ENCODE data around the gene SRRM4. TPM values are rescaled to one million over a fixed set of nuclear protein-coding genes. Genes with fewer than 3 reads are reported as not detected.

Gene SRRM4
- total and polyA plus RNA-seq, 10 of the 15 experiments (the other 5 are each of a cell fraction or from before 2014, with no cell fraction given), result under 0.01 to 0.01 TPM; not detected in 8

DNA sequence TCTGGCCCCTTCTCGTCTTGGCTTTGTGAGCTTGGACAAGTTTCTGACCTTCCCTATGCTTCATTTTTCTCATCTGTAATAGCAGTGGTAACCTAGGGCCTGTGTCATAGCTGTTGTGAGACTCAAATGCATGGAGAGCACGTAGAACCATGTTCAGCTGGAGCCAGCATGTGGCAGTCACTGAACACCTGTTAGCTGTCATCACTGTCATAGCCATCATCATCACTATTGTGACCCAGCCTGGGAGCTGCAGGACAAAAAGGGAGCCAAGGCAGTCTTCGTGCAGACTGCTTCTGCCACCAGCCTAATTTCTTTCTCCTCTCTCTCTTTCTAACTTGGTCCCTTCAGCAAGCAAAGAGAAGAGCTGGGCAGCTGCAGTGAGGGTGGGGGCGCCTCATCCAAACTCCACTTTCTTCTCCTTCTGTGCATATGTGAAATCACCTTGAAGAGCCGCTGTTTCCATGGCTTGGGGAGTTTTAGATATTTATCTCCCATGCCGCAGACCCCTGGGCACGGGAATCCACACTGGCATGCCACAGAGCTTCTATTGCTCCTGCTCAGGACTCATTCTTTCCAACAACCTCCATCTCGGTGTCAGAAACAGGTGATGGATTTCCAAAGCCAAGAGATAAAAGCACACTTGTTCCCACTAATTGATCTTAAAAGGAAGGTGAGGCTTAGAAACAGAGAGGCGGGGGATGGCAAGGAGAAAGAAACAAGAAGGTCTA, 87.0 kb downstream of the SRRM4 start:
- Histone ChIP-seq H3K79me2 (ENCODE audit: control insufficient read depth, insufficient read depth, low read length) (no peaks in the 10 kb centered on the region), H3K9ac (ENCODE audit: control insufficient read depth, insufficient read depth, low read length) (no peak overlapping the region), H3K4me2 (ENCODE audit: control insufficient read depth, insufficient read depth) (no peak overlapping the region), H4K20me1 (ENCODE audit: control insufficient read depth, insufficient read depth) (no peaks in the 10 kb centered on the region), H2AFZ (ENCODE audit: control insufficient read depth, low read depth, low read length) (no peak overlapping the region), H3K36me3 (ENCODE audit: control insufficient read depth in 2 of 2, insufficient read depth in 2 of 2, low read length in 1 of 2) (no peaks in the 10 kb centered on the region), H3K4me3 (no peak overlapping the region), H3K27ac (ENCODE audit: control insufficient read depth, insufficient read depth) (no peak overlapping the region), H3K4me1 (ENCODE audit: control insufficient read depth, insufficient read depth, low read length) (no peaks in the 10 kb centered on the region), H3K27me3 (replicated peaks in 1 of 2; ENCODE audit: control insufficient read depth in 2 of 2, insufficient read depth in 2 of 2, low read length in 1 of 2) (no peaks in the 10 kb centered on the region), H3K9me3 (replicated peaks; ENCODE audit: control insufficient read depth, insufficient read depth, low read length) (no peaks in the 10 kb centered on the region)
- ATAC-seq (no peak), FAIRE-seq (no peak), DNase-seq (ENCODE audit: low read depth, low spot score) (no peak)
- no TSS peak for BruUV-seq (replicated peaks)
- ChIA-PET POLR2A (no interaction called here), CTCF (no interaction called here), SMC1A (ENCODE audit: uncharacterized antibody, unreplicated experiment) (no interaction called here), RAD21 (ENCODE audit: unreplicated experiment) (no interaction called here)
- WGBS (ENCODE audit: insufficient coverage, insufficient replicate concordance, low lambda C conversion rate, missing lambda C conversion rate), result 10% methylated on average over 9 of the region's 9 CpGs
- intact Hi-C loops (cut with micrococcal nuclease; ENCODE audit: unreplicated experiment) (no loop called here), in situ Hi-C loops (cut with MboI) (no loop called here)
- TF ChIP-seq GABPA (IDR thresholded peaks at IDR 0.05; ENCODE audit: low read depth) (no peak), DPF2 (IDR thresholded peaks at IDR 0.05) (no peak), ZSCAN29 (IDR thresholded peaks at IDR 0.05) (no peak), JUNB (IDR thresholded peaks at IDR 0.05) (no peak), CHD4 (IDR thresholded peaks at IDR 0.05) (no peak), KAT2A (conservative IDR thresholded peaks at IDR 0.05; ENCODE audit: control insufficient read depth, low read depth, low read length) (no peak), ATF7 (IDR thresholded peaks at IDR 0.05; ENCODE audit: low read depth) (no peak), FOXM1 (IDR thresholded peaks at IDR 0.05; ENCODE audit: low read depth, low read length) (no peak), MEF2A (IDR thresholded peaks at IDR 0.05; ENCODE audit: insufficient read depth, low read depth, low read length) (no peak), POLR2AphosphoS5 (IDR thresholded peaks at IDR 0.05; ENCODE audit: low read length) (no peak), NFYB (IDR thresholded peaks at IDR 0.05; ENCODE audit: insufficient read depth, low read depth, low read length) (no peak), ZNF384 (IDR thresholded peaks at IDR 0.05; ENCODE audit: borderline replicate concordance, low read depth, low read length) (no peak)
- TF ChIP-seq, protein P1, sequence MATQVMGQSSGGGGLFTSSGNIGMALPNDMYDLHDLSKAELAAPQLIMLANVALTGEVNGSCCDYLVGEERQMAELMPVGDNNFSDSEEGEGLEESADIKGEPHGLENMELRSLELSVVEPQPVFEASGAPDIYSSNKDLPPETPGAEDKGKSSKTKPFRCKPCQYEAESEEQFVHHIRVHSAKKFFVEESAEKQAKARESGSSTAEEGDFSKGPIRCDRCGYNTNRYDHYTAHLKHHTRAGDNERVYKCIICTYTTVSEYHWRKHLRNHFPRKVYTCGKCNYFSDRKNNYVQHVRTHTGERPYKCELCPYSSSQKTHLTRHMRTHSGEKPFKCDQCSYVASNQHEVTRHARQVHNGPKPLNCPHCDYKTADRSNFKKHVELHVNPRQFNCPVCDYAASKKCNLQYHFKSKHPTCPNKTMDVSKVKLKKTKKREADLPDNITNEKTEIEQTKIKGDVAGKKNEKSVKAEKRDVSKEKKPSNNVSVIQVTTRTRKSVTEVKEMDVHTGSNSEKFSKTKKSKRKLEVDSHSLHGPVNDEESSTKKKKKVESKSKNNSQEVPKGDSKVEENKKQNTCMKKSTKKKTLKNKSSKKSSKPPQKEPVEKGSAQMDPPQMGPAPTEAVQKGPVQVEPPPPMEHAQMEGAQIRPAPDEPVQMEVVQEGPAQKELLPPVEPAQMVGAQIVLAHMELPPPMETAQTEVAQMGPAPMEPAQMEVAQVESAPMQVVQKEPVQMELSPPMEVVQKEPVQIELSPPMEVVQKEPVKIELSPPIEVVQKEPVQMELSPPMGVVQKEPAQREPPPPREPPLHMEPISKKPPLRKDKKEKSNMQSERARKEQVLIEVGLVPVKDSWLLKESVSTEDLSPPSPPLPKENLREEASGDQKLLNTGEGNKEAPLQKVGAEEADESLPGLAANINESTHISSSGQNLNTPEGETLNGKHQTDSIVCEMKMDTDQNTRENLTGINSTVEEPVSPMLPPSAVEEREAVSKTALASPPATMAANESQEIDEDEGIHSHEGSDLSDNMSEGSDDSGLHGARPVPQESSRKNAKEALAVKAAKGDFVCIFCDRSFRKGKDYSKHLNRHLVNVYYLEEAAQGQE (IDR thresholded peaks at IDR 0.05; ENCODE audit: low read depth, low read length), result no peak
- TF ChIP-seq, protein P2, sequence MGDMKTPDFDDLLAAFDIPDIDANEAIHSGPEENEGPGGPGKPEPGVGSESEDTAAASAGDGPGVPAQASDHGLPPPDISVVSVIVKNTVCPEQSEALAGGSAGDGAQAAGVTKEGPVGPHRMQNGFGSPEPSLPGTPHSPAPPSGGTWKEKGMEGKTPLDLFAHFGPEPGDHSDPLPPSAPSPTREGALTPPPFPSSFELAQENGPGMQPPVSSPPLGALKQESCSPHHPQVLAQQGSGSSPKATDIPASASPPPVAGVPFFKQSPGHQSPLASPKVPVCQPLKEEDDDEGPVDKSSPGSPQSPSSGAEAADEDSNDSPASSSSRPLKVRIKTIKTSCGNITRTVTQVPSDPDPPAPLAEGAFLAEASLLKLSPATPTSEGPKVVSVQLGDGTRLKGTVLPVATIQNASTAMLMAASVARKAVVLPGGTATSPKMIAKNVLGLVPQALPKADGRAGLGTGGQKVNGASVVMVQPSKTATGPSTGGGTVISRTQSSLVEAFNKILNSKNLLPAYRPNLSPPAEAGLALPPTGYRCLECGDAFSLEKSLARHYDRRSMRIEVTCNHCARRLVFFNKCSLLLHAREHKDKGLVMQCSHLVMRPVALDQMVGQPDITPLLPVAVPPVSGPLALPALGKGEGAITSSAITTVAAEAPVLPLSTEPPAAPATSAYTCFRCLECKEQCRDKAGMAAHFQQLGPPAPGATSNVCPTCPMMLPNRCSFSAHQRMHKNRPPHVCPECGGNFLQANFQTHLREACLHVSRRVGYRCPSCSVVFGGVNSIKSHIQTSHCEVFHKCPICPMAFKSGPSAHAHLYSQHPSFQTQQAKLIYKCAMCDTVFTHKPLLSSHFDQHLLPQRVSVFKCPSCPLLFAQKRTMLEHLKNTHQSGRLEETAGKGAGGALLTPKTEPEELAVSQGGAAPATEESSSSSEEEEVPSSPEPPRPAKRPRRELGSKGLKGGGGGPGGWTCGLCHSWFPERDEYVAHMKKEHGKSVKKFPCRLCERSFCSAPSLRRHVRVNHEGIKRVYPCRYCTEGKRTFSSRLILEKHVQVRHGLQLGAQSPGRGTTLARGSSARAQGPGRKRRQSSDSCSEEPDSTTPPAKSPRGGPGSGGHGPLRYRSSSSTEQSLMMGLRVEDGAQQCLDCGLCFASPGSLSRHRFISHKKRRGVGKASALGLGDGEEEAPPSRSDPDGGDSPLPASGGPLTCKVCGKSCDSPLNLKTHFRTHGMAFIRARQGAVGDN (IDR thresholded peaks at IDR 0.05), result no peak
